ENCODE results near the gene OR5AS1. TPM values are rescaled to one million over a fixed set of nuclear protein-coding genes. Genes with fewer than 3 reads are reported as not detected.
"Not testable (repeated sequence)": the region's sequence is repeated elsewhere in the genome, so short reads cannot be mapped to it uniquely, and the experiment has no call there.

The OR5AS1 gene
- polyA plus RNA-seq, 1 of the 3 experiments (the other 2 are of a cell fraction) = not detected

DNA sequence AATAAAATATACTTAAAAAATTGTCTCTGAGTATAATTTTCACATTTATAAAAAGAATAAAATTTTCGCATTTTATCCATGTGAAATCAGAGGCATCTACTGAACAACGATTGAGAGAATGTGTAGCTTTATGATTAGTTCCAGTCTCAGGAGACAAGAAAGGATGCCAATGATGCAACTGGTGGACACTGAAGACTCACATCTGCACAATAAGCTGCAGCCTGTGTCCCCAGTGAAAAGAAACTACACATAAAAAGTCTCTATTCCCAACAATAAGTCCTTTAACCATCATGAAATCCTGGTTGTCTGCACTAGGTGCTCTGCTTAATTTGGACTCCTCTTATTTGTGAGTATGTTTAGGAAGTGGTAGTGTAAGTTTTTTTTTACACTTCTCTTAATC lies 22.0 kb downstream of the OR5AS1 start (continued):
- TF ChIP-seq, protein P1, sequence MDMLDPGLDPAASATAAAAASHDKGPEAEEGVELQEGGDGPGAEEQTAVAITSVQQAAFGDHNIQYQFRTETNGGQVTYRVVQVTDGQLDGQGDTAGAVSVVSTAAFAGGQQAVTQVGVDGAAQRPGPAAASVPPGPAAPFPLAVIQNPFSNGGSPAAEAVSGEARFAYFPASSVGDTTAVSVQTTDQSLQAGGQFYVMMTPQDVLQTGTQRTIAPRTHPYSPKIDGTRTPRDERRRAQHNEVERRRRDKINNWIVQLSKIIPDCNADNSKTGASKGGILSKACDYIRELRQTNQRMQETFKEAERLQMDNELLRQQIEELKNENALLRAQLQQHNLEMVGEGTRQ (IDR thresholded peaks at IDR 0.05; ENCODE audit: borderline replicate concordance, low read depth, low read length) = no peak
- TF ChIP-seq, protein P2, sequence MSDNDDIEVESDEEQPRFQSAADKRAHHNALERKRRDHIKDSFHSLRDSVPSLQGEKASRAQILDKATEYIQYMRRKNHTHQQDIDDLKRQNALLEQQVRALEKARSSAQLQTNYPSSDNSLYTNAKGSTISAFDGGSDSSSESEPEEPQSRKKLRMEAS (IDR thresholded peaks at IDR 0.05; ENCODE audit: low read depth) = no peak
- no peak for TF ChIP-seq TAF1 (IDR thresholded peaks at IDR 0.05; ENCODE audit: borderline replicate concordance, low read depth, low read length)
- no peak for TF ChIP-seq FOXM1 (IDR thresholded peaks at IDR 0.05; ENCODE audit: low read depth)
- TF ChIP-seq, protein P3, sequence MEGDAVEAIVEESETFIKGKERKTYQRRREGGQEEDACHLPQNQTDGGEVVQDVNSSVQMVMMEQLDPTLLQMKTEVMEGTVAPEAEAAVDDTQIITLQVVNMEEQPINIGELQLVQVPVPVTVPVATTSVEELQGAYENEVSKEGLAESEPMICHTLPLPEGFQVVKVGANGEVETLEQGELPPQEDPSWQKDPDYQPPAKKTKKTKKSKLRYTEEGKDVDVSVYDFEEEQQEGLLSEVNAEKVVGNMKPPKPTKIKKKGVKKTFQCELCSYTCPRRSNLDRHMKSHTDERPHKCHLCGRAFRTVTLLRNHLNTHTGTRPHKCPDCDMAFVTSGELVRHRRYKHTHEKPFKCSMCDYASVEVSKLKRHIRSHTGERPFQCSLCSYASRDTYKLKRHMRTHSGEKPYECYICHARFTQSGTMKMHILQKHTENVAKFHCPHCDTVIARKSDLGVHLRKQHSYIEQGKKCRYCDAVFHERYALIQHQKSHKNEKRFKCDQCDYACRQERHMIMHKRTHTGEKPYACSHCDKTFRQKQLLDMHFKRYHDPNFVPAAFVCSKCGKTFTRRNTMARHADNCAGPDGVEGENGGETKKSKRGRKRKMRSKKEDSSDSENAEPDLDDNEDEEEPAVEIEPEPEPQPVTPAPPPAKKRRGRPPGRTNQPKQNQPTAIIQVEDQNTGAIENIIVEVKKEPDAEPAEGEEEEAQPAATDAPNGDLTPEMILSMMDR (IDR thresholded peaks at IDR 0.05) = no peak
- no peak for TF ChIP-seq FOSL2 (IDR thresholded peaks at IDR 0.05; ENCODE audit: borderline replicate concordance, low read depth)
- no peak for TF ChIP-seq SMC3 (IDR thresholded peaks at IDR 0.05; ENCODE audit: low read depth, low read length)

DNA sequence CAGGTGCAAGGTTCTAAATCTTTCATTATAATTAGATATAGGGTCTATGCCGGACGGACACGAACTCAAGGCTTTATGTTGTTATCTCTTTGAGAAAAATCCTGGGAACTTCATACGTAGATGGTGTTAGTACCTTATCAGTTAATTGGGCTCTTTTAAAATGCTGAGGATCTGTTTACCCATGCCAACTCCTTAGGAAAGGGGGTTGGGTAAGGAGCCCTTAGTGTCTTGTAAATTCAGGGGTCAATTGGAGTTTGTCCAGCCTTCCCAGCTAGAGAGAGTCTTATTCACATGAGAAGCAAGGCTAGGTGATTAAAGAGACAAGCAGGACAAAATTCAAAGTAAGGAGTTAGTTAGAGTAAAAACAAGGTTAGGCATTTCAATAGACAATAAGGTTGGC lies 28.9 kb downstream of the OR5AS1 start:
- H2AFZ ChIP-seq (ENCODE audit: low read depth); H3K9me2 ChIP-seq; H3K4me3 ChIP-seq (ENCODE audit: low read depth in 2 of 2, low read length in 1 of 2); H3K27ac ChIP-seq (ENCODE audit: low read depth in 2 of 2, low read length in 1 of 2); CTCF ChIA-PET; H4K20me1 ChIP-seq (ENCODE audit: insufficient read depth); H3K9ac ChIP-seq; H3K9me3 ChIP-seq; H3F3A ChIP-seq (replicated peaks; ENCODE audit: insufficient read depth); DNase-seq; H3K27me3 ChIP-seq (ENCODE audit: insufficient read depth); H3K4me1 ChIP-seq (ENCODE audit: control insufficient read depth in 1 of 2, insufficient read depth in 2 of 2, low read depth in 1 of 2, low read length in 1 of 2); H3K36me3 ChIP-seq (replicated peaks in 1 of 2; ENCODE audit: control insufficient read depth in 1 of 2, insufficient read depth in 2 of 2, low read length in 1 of 2); POLR2A ChIA-PET; H3K4me2 ChIP-seq; H3K79me2 ChIP-seq (ENCODE audit: insufficient read depth): not testable (repeated sequence)
- WGBS (ENCODE audit: low lambda C conversion rate) = 0% methylated on average over 4 of the region's 4 CpGs

DNA sequence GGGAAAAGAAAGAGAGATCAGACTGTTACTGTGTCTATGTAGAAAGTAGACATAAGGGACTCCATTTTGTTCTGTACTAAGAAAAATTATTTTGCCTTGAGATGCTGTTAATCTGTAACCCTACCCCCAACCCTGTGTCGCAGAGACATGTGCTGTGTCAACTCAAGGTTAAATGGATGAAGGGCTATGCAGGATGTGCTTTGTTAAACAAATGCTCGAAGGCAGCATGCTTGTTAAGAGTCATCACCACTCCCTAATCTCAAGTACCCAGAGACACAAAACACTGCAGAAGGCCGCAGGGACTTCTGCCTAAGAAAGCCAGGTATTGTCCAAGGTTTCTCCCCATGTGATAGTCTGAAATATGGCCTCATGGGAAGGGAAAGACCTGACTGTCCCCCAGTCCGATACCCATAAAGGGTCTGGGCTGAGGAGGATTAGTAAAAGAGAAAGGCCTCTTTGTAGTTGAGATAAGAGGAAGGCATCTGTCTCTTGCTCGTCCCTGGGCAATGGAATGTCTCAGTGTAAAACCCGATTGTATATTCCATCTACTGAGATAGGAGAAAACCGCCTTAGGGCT lies 30.3 kb downstream of the OR5AS1 start:
- H3K27ac ChIP-seq (ENCODE audit: low read depth in 2 of 2, low read length in 1 of 2); POLR2A ChIA-PET; H3K4me2 ChIP-seq; DNase-seq; H4K20me1 ChIP-seq (ENCODE audit: insufficient read depth); H3K9ac ChIP-seq; H2AFZ ChIP-seq (ENCODE audit: low read depth); CTCF ChIA-PET; H3K27me3 ChIP-seq (ENCODE audit: insufficient read depth); H3F3A ChIP-seq (replicated peaks; ENCODE audit: insufficient read depth); H3K36me3 ChIP-seq (replicated peaks in 1 of 2; ENCODE audit: control insufficient read depth in 1 of 2, insufficient read depth in 2 of 2, low read length in 1 of 2); H3K4me3 ChIP-seq (ENCODE audit: low read depth in 2 of 2, low read length in 1 of 2); H3K9me3 ChIP-seq; H3K4me1 ChIP-seq (ENCODE audit: control insufficient read depth in 1 of 2, insufficient read depth in 2 of 2, low read depth in 1 of 2, low read length in 1 of 2); H3K79me2 ChIP-seq (ENCODE audit: insufficient read depth); H3K9me2 ChIP-seq: not testable (repeated sequence)
- 2% methylated on average over 7 of the region's 7 CpGs for WGBS (ENCODE audit: low lambda C conversion rate)

DNA sequence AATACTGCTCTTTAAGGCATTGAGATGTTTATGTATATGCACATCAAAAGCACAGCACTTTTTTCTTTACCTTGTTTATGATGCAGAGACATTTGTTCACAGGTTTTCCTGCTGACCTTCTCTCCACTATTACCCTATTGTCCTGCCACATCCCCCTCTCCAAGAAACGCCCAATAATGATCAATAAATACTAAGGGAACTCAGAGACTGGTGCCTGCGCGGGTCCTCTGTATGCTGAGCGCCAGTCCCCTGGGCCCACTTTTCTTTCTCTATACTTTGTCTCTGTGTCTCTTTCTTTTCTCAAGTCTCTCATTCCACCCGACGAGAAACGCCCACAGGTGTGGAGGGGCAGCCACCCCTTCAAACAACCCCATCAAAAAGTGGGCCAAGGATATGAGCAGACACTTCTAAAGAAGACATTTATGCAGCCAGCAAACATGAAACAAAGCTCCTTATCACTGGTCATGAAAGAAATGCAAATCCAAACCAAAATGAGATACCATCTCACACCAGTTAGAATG lies 30.9 kb downstream of the OR5AS1 start:
- H3K4me3 ChIP-seq (ENCODE audit: low read depth in 2 of 2, low read length in 1 of 2); H3F3A ChIP-seq (replicated peaks; ENCODE audit: insufficient read depth); POLR2A ChIA-PET; H3K9me3 ChIP-seq; DNase-seq; H4K20me1 ChIP-seq (ENCODE audit: insufficient read depth); H2AFZ ChIP-seq (ENCODE audit: low read depth); H3K9ac ChIP-seq; H3K4me2 ChIP-seq; H3K79me2 ChIP-seq (ENCODE audit: insufficient read depth); H3K9me2 ChIP-seq; CTCF ChIA-PET; H3K36me3 ChIP-seq (replicated peaks in 1 of 2; ENCODE audit: control insufficient read depth in 1 of 2, insufficient read depth in 2 of 2, low read length in 1 of 2); H3K27me3 ChIP-seq (ENCODE audit: insufficient read depth); H3K4me1 ChIP-seq (ENCODE audit: control insufficient read depth in 1 of 2, insufficient read depth in 2 of 2, low read depth in 1 of 2, low read length in 1 of 2); H3K27ac ChIP-seq (ENCODE audit: low read depth in 2 of 2, low read length in 1 of 2): not testable (repeated sequence)
- 16% methylated on average over 7 of the region's 7 CpGs for WGBS (ENCODE audit: low lambda C conversion rate)
